ENCODE results near the gene PCDHGA5. TPM values are rescaled to one million over a fixed set of nuclear protein-coding genes. Genes with fewer than 3 reads are reported as not detected.
A peak's percentile ranks its signal among the peaks of the same experiment; 100 is the strongest.
"Not testable (repeated sequence)": the region's sequence is repeated elsewhere in the genome, so short reads cannot be mapped to it uniquely, and the experiment has no call there.

The PCDHGA5 gene
- total RNA-seq, 1 donor from 2014 or later = 6.1 TPM

DNA sequence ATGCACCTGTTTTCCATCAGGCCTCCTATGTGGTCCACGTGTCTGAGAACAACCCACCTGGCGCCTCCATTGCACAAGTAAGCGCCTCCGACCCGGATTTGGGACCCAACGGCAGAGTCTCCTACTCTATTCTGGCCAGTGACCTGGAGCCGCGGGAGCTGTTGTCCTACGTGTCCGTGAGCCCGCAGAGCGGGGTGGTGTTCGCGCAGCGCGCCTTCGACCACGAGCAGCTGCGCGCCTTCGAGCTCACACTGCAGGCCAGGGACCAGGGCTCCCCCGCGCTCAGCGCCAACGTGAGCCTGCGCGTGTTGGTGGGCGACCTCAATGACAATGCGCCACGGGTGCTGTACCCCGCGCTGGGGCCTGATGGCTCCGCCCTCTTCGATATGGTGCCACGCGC, 12.4 kb upstream of the PCDHGA5 start:
- no peak for DNase-seq

DNA sequence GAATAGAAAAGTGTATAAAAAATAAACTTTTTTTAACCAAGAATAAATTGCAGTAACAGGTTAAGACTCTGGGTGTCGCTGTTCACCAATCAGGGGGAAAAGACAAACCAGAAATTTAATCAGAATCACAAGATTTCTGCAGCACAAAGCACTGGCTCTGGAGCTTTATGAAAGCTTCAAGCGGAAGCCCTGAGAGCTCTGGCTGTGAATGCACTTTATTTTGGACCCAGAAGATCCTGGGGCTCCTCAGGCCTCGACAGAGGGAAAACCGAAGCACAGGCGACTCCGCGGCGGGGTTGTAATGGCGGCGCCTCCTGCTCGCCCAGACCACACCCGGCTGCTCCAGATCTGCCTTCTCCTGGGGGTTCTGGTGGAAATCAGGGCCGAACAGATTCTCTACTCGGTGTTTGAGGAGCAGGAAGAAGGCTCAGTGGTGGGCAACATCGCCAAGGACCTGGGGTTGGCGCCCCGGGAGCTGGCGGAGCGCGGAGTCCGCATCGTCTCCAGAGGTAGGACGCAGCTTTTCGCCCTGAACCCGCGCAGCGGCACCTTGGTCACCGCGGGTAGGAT, 9.0 kb upstream of the PCDHGA5 start, which contains the start of gene PCDHGA4:
Gene PCDHGA4, plus strand, starts transcription at position 122 of the 570 bp plus-strand sequence. Its CDS starts 87 bp downstream, at position 209.
- peak; percentile 3 for DNase-seq

DNA sequence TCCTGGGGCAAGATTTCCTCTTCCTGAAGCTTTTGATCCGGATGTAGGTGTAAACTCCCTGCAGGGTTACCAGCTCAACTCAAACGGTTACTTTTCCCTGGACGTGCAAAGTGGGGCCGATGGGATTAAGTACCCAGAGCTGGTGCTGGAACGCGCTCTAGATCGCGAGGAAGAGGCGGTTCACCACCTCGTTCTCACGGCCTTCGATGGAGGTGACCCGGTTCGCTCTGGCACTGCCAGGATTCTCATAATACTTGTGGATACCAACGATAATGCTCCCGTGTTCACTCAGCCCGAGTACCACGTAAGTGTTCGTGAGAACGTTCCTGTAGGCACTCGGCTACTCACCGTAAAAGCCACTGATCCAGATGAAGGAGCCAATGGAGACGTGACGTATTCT, 8.3 kb upstream of the PCDHGA5 start:
- no peak for DNase-seq

DNA sequence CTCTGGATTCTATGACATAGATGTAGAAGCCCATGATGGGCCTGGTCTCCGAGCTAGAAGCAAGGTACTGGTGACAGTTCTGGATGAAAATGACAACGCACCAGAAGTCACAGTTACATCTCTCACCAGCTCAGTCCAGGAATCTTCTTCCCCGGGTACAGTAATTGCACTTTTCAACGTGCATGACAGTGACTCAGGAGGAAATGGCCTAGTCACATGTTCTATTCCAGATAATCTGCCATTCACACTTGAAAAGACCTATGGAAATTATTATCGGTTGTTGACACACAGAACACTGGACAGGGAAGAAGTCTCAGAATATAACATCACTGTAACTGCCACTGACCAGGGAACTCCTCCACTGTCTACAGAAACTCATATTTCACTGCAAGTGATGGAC, 7.8 kb upstream of the PCDHGA5 start:
- no peak for DNase-seq

DNA sequence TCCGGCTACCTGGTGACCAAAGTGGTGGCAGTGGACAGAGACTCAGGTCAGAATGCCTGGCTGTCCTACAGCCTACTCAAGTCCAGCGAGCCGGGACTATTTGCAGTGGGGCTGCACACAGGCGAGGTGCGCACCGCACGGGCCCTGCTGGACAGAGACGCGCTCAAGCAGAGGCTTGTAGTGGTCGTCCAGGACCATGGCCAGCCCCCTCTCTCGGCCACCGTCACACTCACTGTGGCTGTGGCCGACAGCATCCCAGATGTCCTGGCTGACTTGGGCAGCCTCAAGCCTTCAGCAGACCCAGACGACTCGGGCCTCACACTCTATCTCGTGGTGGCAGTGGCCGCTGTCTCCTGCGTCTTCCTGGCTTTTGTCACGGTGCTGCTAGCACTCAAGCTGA, 7.0 kb upstream of the PCDHGA5 start:
- no peak for DNase-seq

DNA sequence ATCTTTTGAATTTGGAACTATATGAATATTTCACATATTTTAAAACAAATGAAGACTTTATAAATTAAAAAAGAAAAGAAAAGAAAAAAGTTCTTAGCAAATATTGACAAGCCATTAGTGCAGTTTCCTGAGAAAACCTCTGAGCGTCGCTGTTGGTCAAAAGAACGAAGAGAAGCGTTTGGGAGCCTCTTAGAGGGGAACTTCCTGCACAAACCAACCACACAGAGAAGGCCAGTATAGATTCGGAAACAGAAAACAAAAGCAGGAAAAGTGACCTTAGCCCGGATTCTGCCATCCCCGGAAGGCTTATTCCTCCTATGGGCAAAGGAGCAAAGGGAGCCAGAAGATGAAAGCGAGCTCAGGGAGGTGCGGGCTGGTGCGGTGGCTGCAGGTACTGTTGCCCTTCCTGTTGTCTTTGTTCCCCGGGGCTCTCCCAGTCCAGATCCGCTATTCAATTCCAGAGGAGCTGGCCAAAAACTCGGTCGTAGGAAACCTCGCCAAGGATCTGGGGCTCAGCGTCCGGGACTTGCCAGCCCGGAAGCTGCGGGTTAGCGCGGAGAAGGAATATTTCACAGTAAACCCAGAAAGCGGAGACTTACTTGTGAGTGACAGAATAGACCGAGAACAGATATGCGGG, 4.1 kb upstream of the PCDHGA5 start, which contains the start of gene PCDHGB2:
Gene PCDHGB2, plus strand, starts transcription at position 205 of the 637 bp plus-strand sequence. Its CDS starts 142 bp downstream, at position 347.
- DNase-seq = peak; percentile 19

DNA sequence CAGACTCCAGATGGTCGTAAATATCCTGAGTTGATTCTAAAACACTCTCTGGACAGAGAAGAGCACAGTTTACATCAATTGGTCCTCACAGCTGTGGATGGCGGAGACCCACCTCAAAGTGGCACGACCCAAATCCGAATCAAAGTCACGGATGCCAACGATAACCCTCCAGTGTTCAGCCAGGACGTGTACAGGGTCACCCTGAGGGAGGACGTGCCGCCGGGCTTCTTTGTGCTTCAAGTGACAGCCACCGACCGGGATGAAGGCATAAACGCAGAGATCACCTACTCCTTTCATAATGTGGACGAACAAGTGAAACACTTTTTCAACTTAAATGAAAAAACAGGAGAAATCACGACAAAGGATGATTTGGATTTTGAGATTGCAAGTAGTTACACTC, 3.3 kb upstream of the PCDHGA5 start:
- DNase-seq = no peak

DNA sequence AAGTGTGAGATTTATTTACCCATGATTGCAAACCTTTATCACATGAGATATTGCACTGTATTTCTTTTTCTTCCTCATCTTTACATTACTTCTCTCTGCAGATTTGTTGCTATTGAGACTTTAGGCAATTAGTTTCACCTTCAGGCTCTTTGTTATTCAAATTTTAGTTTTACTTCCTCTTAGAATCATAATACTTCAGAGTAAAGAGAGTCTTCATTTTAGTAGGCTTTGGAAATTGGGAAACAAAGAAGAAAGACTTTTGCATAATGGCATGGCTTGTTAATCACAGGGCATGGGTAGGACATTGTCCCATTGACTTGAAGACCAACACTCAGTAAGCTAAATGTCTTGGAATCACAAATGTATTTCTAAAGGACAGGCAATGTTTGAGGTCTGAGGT, 1.2 kb upstream of the PCDHGA5 start:
- no peak for DNase-seq

DNA sequence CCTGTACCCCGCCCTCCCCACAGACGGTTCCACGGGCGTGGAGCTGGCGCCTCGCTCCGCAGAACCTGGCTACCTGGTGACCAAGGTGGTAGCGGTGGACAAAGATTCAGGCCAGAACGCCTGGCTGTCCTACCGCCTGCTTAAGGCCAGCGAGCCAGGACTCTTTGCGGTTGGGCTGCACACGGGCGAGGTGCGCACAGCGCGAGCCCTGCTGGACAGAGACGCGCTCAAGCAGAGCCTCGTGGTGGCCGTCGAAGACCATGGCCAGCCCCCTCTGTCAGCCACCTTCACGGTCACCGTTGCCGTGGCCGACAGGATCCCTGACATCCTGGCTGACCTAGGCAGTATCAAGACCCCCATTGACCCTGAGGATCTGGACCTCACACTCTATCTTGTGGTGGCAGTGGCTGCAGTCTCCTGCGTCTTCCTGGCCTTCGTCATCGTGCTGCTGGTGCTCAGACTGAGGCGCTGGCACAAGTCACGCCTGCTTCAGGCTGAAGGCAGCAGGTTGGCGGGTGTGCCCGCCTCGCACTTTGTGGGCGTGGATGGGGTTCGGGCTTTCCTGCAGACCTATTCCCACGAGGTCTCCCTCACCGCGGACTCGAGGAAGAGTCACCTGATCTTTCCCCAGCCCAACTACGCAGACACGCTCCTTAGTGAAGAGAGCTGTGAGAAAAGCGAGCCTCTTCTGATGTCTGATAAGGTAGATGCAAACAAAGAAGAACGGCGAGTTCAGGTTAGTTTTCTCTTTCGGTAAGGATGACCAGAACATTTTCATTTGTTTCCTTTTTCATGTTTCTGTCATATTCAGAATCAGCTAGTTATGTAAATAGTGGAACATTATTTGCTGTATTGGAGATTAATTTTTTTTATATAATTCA, 2.3 kb downstream of the PCDHGA5 start:
- DNase-seq = no peak

DNA sequence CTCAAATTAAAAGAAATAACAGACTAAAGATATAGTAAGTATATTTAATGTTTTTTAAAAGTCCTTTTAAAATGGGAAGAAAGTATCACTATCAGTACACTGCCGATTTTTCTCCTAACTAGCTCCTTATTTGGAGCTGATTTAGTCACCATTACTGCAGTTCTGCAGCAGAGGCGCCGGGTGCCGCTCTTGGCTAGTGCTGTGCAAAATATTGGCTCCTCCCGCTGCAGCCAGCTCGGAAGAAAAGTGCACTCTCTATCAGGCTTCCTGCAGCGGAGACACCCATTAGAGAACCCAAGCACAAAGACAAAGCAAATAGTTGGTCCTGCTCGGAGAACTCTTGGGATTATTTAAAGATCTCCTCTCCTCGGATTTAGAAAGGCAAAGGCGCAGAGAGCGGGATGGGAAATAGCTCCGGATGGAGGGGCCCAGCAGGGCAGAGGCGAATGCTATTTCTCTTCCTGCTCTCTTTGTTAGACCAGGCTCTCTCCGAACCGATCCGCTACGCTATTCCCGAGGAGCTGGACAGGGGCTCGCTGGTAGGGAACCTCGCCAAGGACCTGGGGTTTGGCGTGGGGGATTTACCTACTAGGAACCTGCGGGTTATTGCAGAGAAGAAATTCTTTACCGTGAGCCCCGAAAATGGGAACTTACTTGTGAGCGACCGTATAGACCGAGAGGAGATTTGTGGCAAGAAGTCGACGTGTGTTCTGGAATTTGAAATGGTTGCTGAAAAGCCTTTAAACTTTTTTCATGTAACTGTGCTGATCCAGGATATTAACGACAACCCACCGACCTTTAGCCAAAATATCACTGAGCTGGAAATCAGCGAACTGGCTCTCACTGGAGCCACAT, 6.3 kb downstream of the PCDHGA5 start, which contains the start of gene PCDHGB3:
Gene PCDHGB3, plus strand, starts transcription at position 249 of the 855 bp plus-strand sequence. Its CDS starts 153 bp downstream, at position 402.
- peak; percentile 2 for DNase-seq

DNA sequence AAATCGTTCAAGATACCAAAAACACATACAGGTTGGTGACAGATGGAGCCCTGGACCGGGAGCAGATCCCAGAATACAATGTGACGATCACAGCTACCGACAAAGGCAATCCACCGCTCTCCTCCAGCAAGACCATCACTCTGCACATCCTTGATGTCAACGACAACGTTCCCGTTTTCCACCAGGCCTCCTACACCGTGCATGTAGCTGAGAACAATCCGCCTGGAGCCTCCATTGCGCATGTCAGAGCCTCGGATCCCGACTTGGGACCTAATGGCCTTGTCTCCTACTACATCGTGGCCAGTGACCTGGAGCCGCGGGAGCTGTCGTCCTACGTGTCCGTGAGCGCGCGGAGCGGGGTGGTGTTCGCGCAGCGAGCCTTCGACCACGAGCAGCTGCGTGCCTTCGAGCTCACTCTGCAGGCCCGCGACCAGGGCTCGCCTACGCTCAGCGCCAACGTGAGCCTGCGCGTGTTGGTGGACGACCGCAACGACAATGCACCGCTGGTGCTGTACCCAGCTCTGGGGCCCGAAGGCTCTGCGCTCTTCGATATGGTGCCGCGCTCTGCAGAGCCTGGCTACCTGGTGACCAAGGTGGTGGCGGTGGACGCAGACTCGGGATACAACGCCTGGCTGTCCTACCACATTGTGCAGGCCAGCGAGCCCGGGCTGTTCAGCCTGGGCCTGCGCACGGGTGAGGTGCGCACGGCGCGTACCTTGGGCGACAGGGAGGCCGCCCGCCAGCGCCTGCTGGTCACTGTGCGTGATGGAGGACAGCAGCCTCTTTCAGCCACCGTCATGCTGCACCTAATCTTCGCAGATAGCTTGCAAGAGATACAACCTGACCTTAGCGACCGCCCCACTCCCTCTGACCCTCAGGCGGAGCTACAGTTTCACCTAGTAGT, 7.9 kb downstream of the PCDHGA5 start:
- DNase-seq = no peak

DNA sequence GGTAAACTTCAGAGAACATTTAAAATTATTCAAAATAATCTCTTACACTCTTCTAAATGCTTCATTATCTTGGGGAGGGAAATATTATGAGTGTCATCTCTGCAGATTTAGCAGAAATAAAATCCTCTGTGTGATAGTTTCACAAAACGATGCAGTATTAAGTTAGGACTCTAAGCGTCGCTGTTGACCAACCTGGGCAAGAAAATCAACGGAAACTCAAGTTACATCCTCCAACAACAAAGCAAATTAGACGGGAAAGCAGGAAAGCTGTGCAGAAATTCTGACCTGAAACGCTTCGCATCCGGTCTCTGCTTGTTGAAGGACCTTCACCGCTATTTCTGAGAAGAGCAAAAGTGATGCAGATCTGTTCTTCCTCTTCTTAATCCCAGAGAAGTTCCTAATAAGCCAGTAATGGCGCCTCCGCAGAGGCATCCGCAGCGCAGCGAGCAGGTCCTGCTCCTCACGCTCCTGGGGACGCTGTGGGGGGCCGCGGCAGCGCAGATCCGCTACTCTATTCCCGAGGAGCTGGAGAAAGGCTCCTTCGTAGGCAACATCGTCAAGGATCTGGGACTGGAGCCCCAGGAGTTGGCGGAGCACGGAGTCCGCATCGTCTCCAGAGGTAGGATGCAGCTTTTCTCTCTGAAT, 9.8 kb downstream of the PCDHGA5 start, which contains the start of gene PCDHGA6:
Gene PCDHGA6, plus strand, starts transcription at position 219 of the 645 bp plus-strand sequence. Its CDS starts 193 bp downstream, at position 412.
- DNase-seq = peak; percentile 6

DNA sequence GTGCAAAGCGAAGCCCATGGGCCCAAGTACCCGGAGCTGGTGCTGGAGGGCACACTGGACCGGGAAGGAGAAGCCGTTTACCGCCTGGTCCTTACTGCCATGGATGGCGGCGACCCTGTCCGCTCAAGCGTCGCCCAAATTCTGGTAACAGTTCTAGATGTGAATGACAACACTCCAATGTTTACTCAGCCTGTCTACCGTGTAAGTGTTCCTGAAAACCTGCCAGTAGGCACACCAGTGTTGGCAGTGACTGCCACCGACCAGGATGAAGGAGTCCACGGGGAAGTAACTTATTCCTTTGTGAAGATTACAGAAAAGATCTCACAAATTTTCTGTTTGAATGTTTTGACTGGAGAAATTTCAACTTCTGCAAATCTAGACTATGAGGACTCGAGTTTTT, 10.7 kb downstream of the PCDHGA5 start:
- no peak for DNase-seq

DNA sequence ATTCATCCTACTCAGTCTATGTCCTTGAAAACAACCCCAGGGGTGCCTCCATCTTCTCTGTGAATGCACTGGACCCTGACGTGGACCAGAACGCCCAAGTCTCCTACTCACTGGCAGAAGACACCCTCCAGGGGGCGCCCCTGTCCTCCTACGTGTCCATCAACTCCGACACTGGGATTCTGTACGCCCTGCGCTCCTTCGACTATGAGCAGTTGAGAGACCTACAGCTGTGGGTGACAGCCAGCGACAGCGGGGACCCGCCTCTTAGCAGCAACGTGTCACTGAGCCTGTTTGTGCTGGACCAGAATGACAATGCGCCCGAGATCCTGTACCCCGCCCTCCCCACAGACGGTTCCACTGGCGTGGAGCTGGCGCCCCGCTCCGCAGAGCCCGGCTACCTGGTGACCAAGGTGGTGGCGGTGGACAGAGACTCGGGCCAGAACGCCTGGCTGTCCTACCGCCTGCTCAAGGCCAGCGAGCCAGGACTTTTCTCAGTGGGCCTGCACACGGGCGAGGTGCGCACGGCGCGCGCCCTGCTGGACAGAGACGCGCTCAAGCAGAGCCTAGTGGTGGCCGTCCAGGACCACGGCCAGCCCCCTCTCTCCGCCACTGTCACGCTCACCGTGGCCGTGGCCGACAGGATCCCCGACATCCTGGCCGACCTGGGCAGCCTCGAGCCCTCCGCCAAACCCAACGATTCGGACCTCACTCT, 11.6 kb downstream of the PCDHGA5 start:
- not testable (repeated sequence) for DNase-seq

DNA sequence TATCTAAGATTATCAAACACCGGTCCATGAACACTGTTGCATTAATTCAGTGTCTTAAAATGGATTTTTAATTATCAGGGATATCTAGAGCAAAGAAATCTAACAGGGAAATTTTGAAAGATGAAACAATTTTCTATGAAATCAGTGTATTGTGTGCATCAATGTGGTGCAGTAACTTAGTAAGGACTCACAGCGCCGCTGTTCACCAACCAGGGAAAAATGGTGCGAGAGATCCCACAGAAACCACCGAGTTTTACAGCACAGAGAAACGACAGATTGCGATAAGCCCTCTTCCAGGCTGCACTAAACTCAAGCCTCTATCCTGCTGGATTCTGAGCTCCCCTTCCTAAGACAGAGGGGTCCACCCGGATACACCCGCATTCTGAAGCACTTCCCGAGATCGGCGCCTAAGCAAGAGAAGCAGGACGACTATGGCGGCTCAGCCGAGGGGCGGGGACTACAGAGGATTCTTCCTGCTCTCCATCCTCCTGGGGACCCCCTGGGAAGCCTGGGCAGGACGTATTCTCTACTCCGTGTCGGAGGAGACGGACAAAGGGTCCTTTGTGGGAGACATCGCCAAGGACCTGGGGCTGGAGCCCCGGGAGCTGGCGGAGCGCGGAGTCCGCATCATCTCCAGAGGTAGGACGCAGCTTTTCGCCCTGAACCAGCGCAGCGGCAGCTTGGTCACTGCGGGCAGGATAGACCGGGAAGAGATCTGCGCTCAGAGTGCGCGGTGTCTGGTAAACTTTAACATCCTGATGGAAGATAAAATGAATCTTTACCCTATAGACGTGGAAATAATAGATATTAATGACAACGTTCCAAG, 18.7 kb downstream of the PCDHGA5 start, which contains the start of gene PCDHGA7:
Gene PCDHGA7, plus strand, starts transcription at position 274 of the 826 bp plus-strand sequence. Its CDS starts 158 bp downstream, at position 432.
- DNase-seq = peak; percentile 2

DNA sequence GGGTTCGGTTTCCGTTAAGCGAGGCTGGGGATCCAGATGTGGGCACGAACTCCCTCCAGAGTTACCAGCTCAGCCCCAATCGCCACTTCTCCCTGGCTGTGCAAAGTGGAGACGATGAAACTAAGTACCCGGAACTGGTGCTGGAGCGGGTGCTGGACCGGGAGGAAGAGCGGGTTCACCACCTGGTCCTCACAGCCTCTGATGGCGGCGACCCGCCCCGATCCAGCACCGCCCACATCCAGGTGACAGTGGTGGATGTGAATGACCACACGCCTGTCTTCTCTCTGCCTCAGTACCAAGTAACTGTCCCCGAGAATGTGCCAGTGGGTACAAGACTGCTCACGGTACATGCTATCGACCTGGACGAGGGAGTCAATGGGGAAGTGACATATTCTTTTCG, 19.4 kb downstream of the PCDHGA5 start:
- DNase-seq = no peak

DNA sequence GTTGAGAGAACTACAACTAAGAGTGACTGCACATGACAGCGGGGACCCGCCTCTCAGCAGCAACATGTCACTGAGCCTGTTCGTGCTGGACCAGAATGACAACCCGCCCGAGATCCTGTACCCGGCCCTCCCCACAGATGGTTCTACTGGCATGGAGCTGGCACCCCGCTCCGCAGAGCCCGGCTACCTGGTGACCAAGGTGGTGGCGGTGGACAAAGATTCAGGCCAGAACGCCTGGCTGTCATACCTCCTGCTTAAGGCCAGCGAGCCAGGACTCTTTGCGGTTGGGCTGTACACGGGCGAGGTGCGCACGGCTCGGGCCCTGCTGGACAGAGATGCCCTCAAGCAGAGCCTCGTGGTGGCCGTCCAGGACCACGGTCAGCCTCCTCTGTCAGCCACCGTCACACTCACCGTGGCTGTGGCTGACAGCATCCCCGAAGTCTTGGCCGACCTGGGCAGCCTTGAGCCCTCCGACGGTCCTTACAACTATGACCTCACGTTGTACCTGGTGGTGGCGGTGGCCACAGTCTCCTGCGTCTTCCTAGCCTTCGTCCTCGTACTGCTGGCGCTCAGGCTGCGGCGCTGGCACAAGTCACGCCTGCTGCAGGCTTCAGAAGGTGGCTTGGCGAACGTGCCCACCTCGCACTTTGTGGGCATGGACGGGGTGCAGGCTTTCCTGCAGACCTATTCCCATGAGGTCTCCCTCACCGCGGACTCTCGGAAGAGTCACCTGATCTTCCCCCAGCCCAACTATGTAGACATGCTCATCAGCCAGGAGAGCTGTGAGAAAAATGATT, 20.7 kb downstream of the PCDHGA5 start:
- DNase-seq = no peak

Measured in tongue (tissue), 2 donors.